ENCODE data around the gene GMPR2. TPM values are rescaled to one million over a fixed set of nuclear protein-coding genes. Genes with fewer than 3 reads are reported as not detected.

GMPR2 gene
- total and polyA plus RNA-seq, 2 of the 13 experiments (the other 11 are each of a cell fraction or from before 2014, with no cell fraction given): 210 to 273 TPM

GRCh38 chr14:24212924-24213865, 19.5 kb upstream of the GMPR2 start, which contains the start of gene CHMP4A (continued):
- TF ChIP-seq SAFB2 (CRISPR knock-in tag; IDR thresholded peaks at IDR 0.05; ENCODE audit: borderline replicate concordance, low read depth) (peak; percentile 98), ZNF841 (CRISPR knock-in tag; IDR thresholded peaks at IDR 0.05; ENCODE audit: borderline replicate concordance) (no peak), PREB (CRISPR knock-in tag; IDR thresholded peaks at IDR 0.05) (peak; percentile 47; the same call in 1 of the 2 replicates), MIER2 (CRISPR knock-in tag; IDR thresholded peaks at IDR 0.05) (peak; percentile 75), BHLHE40 (IDR thresholded peaks at IDR 0.05; ENCODE audit: low read length) (peak; percentile 98), ZNF44 (CRISPR knock-in tag; IDR thresholded peaks at IDR 0.05) (peak; percentile 83; the same call in 1 of the 2 replicates), HNF4G (IDR thresholded peaks at IDR 0.05; ENCODE audit: borderline replicate concordance, low read depth, low read length) (peak; percentile 46; the same call in 1 of the 2 replicates), HNF4G (CRISPR knock-in tag; IDR thresholded peaks at IDR 0.05; ENCODE audit: borderline replicate concordance, low read depth) (peak; percentile 76; the same call in 1 of the 2 replicates), YEATS4 (CRISPR knock-in tag; IDR thresholded peaks at IDR 0.05; ENCODE audit: borderline replicate concordance) (peak; percentile 99), ZNF709 (CRISPR knock-in tag; IDR thresholded peaks at IDR 0.05) (peak; percentile 89; the same call in 1 of the 2 replicates), KDM5B (CRISPR knock-in tag; IDR thresholded peaks at IDR 0.05; ENCODE audit: borderline replicate concordance) (peak; percentile 99), ZNF335 (CRISPR knock-in tag; IDR thresholded peaks at IDR 0.05) (peak; percentile 98), ZNF234 (CRISPR knock-in tag; conservative IDR thresholded peaks at IDR 0.05) (no peak), ZNF430 (CRISPR knock-in tag; IDR thresholded peaks at IDR 0.05) (peak; percentile 99), RFXAP (CRISPR knock-in tag; IDR thresholded peaks at IDR 0.05; ENCODE audit: borderline replicate concordance) (peak; percentile 98), ZEB1 (IDR thresholded peaks at IDR 0.05; ENCODE audit: insufficient replicate concordance, low read depth) (no peak), ZHX2 (IDR thresholded peaks at IDR 0.05; ENCODE audit: low read depth) (peak; percentile 95), ZHX2 (CRISPR knock-in tag; IDR thresholded peaks at IDR 0.05; ENCODE audit: borderline replicate concordance) (0 out of 2 replicates have a peak, but pooled peaks have one; percentile 38)
